ENCODE measurements around the gene HSPBP1.
A peak's percentile ranks its signal among the peaks of the same experiment; 100 is the strongest.

The HSPBP1 gene

GRCh38 chr19:55232986-55233385 is 46.9 kb downstream of the HSPBP1 start:
- no peaks in the 10 kb centered on the region for H3K4me1 Mint-ChIP-seq (ENCODE audit: low read depth)

GRCh38 chr19:55232286-55232602 is 47.7 kb downstream of the HSPBP1 start:
- Mint-ChIP-seq H3K27me3 (ENCODE audit: low read depth) (no peaks in the 10 kb centered on the region), H3K36me3 (ENCODE audit: low read depth) (peaks cover 59% of the 10 kb centered on the region), H3K27ac (no peak overlapping the region), H3K4me1 (ENCODE audit: low read depth) (no peaks in the 10 kb centered on the region), H3K4me3 (no peak overlapping the region), H3K9me3 (no peaks in the 10 kb centered on the region)
- DNase-seq (ENCODE audit: low spot score), result no peak

More at GRCh38 chr19:55232986-55233385, 46.9 kb downstream of the HSPBP1 start:
- no peak for DNase-seq (ENCODE audit: low spot score)
- peaks cover 62% of the 10 kb centered on the region for H3K36me3 Mint-ChIP-seq (ENCODE audit: low read depth)
- H3K9me3 Mint-ChIP-seq, result no peaks in the 10 kb centered on the region
- H3K27ac Mint-ChIP-seq, result no peak overlapping the region
- no peak overlapping the region for H3K4me3 Mint-ChIP-seq
- H3K27me3 Mint-ChIP-seq (ENCODE audit: low read depth), result no peaks in the 10 kb centered on the region

GRCh38 chr19:55231391-55232285 is 48.3 kb downstream of the HSPBP1 start:
- no peak for DNase-seq (ENCODE audit: low spot score)
- Mint-ChIP-seq H3K27ac (no peak overlapping the region), H3K4me1 (ENCODE audit: low read depth) (no peaks in the 10 kb centered on the region), H3K36me3 (ENCODE audit: low read depth) (peaks cover 53% of the 10 kb centered on the region), H3K9me3 (no peaks in the 10 kb centered on the region), H3K27me3 (ENCODE audit: low read depth) (no peaks in the 10 kb centered on the region), H3K4me3 (no peak overlapping the region)

- H3K27ac Mint-ChIP-seq, result no peak overlapping the region
- H3K4me3 Mint-ChIP-seq, result no peak overlapping the region
- DNase-seq (ENCODE audit: low spot score), result no peak
- H3K9me3 Mint-ChIP-seq, result no peaks in the 10 kb centered on the region
- no peaks in the 10 kb centered on the region for H3K4me1 Mint-ChIP-seq (ENCODE audit: low read depth)
- H3K36me3 Mint-ChIP-seq (ENCODE audit: low read depth), result peaks cover 52% of the 10 kb centered on the region
- no peaks in the 10 kb centered on the region for H3K27me3 Mint-ChIP-seq (ENCODE audit: low read depth)
Observed at GRCh38 chr19:55230780-55231179, 49.1 kb downstream of the HSPBP1 start.

GRCh38 chr19:55230329-55230728 is 49.6 kb downstream of the HSPBP1 start:
- Mint-ChIP-seq H3K4me1 (ENCODE audit: low read depth) (no peaks in the 10 kb centered on the region), H3K36me3 (ENCODE audit: low read depth) (peaks cover 56% of the 10 kb centered on the region), H3K27me3 (ENCODE audit: low read depth) (no peaks in the 10 kb centered on the region), H3K27ac (no peak overlapping the region), H3K9me3 (no peaks in the 10 kb centered on the region), H3K4me3 (no peak overlapping the region)
- DNase-seq (ENCODE audit: low spot score), result no peak

GRCh38 chr19:55229789-55230182 is 50.1 kb downstream of the HSPBP1 start:
- Mint-ChIP-seq H3K9me3 (no peaks in the 10 kb centered on the region), H3K27me3 (ENCODE audit: low read depth) (no peaks in the 10 kb centered on the region), H3K4me3 (no peak overlapping the region), H3K27ac (no peak overlapping the region), H3K4me1 (ENCODE audit: low read depth) (no peaks in the 10 kb centered on the region), H3K36me3 (ENCODE audit: low read depth) (peaks cover 52% of the 10 kb centered on the region)
- no peak for DNase-seq (ENCODE audit: low spot score)

GRCh38 chr19:55229145-55229788 is 50.6 kb downstream of the HSPBP1 start:
- DNase-seq (ENCODE audit: low spot score), result no peak
- H3K27ac Mint-ChIP-seq, result no peak overlapping the region
- H3K4me1 Mint-ChIP-seq (ENCODE audit: low read depth), result no peaks in the 10 kb centered on the region
- H3K9me3 Mint-ChIP-seq, result no peaks in the 10 kb centered on the region
- H3K4me3 Mint-ChIP-seq, result no peak overlapping the region
- H3K36me3 Mint-ChIP-seq (ENCODE audit: low read depth), result peaks cover 47% of the 10 kb centered on the region
- no peaks in the 10 kb centered on the region for H3K27me3 Mint-ChIP-seq (ENCODE audit: low read depth)

- Mint-ChIP-seq H3K4me1 (ENCODE audit: low read depth) (no peaks in the 10 kb centered on the region), H3K27me3 (ENCODE audit: low read depth) (no peaks in the 10 kb centered on the region), H3K9me3 (no peaks in the 10 kb centered on the region), H3K27ac (no peak within 1 kb of the TSS), H3K4me3 (no peak within 1 kb of the TSS), H3K36me3 (ENCODE audit: low read depth) (peaks cover 42% of the 10 kb centered on the region)
- DNase-seq (ENCODE audit: low spot score), result no peak
Observed at GRCh38 chr19:55228403-55229031, 51.4 kb downstream of the HSPBP1 start, which contains the start of gene TMEM86B. Gene TMEM86B, minus strand, starts transcription at chr19:55228763. Its CDS starts 22 bp downstream, at chr19:55228741.

- DNase-seq (ENCODE audit: low spot score), result no peak
- H3K9me3 Mint-ChIP-seq, result no peaks in the 10 kb centered on the region
- no peak overlapping the region for H3K27ac Mint-ChIP-seq
- peaks cover 39% of the 10 kb centered on the region for H3K36me3 Mint-ChIP-seq (ENCODE audit: low read depth)
- no peaks in the 10 kb centered on the region for H3K27me3 Mint-ChIP-seq (ENCODE audit: low read depth)
- H3K4me3 Mint-ChIP-seq, result no peak overlapping the region
- H3K4me1 Mint-ChIP-seq (ENCODE audit: low read depth), result no peaks in the 10 kb centered on the region
Observed at GRCh38 chr19:55228015-55228391, 51.9 kb downstream of the HSPBP1 start.

GRCh38 chr19:55227241-55228014 is 52.5 kb downstream of the HSPBP1 start:
- Mint-ChIP-seq H3K36me3 (ENCODE audit: low read depth) (peaks cover 34% of the 10 kb centered on the region), H3K4me1 (ENCODE audit: low read depth) (no peaks in the 10 kb centered on the region), H3K9me3 (no peaks in the 10 kb centered on the region), H3K27me3 (ENCODE audit: low read depth) (no peaks in the 10 kb centered on the region), H3K27ac (no peak overlapping the region), H3K4me3 (no peak overlapping the region)
- no peak for DNase-seq (ENCODE audit: low spot score)

GRCh38 chr19:55226788-55227187 is 53.1 kb downstream of the HSPBP1 start:
- no peak for DNase-seq (ENCODE audit: low spot score)
- Mint-ChIP-seq H3K27me3 (ENCODE audit: low read depth) (no peaks in the 10 kb centered on the region), H3K4me1 (ENCODE audit: low read depth) (no peaks in the 10 kb centered on the region), H3K36me3 (ENCODE audit: low read depth) (peaks cover 32% of the 10 kb centered on the region), H3K27ac (no peak overlapping the region), H3K9me3 (no peaks in the 10 kb centered on the region), H3K4me3 (no peak overlapping the region)

- no peak overlapping the region for H3K27ac Mint-ChIP-seq
- no peaks in the 10 kb centered on the region for H3K9me3 Mint-ChIP-seq
- no peaks in the 10 kb centered on the region for H3K4me1 Mint-ChIP-seq (ENCODE audit: low read depth)
- peaks cover 34% of the 10 kb centered on the region for H3K36me3 Mint-ChIP-seq (ENCODE audit: low read depth)
- no peak overlapping the region for H3K4me3 Mint-ChIP-seq
- no peaks in the 10 kb centered on the region for H3K27me3 Mint-ChIP-seq (ENCODE audit: low read depth)
- DNase-seq (ENCODE audit: low spot score), result no peak
Observed at GRCh38 chr19:55226273-55226672, 53.6 kb downstream of the HSPBP1 start.

- Mint-ChIP-seq H3K36me3 (ENCODE audit: low read depth) (peaks cover 38% of the 10 kb centered on the region), H3K27me3 (ENCODE audit: low read depth) (no peaks in the 10 kb centered on the region), H3K4me1 (ENCODE audit: low read depth) (no peaks in the 10 kb centered on the region), H3K4me3 (no peak overlapping the region), H3K9me3 (no peaks in the 10 kb centered on the region), H3K27ac (peak overlapping the region; percentile 18)
- no peak for DNase-seq (ENCODE audit: low spot score)
Observed at GRCh38 chr19:55225415-55225958, 54.4 kb downstream of the HSPBP1 start.
